ENCODE results near the gene SEPTIN3.

DNA sequence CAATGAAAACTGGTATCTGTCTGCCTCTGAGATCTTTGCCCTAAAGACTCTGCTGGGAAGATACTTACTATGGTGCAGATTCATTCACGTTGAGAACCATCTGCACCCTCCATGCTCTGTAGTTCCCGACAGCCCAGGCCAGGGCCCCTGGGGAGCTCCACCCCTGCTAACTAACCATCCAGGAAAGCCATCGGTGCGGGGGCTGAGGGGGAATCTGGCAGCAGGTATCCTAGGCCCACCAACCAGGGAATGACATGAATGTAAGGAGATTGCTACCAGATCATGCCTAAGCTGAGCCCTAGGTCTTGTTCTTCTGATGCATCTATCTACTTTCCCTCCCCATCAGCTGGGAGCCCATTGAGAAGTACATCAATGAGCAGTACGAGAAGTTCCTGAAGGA lies 18.0 kb downstream of the SEPTIN3 start:
- TF ChIP-seq, protein P1, sequence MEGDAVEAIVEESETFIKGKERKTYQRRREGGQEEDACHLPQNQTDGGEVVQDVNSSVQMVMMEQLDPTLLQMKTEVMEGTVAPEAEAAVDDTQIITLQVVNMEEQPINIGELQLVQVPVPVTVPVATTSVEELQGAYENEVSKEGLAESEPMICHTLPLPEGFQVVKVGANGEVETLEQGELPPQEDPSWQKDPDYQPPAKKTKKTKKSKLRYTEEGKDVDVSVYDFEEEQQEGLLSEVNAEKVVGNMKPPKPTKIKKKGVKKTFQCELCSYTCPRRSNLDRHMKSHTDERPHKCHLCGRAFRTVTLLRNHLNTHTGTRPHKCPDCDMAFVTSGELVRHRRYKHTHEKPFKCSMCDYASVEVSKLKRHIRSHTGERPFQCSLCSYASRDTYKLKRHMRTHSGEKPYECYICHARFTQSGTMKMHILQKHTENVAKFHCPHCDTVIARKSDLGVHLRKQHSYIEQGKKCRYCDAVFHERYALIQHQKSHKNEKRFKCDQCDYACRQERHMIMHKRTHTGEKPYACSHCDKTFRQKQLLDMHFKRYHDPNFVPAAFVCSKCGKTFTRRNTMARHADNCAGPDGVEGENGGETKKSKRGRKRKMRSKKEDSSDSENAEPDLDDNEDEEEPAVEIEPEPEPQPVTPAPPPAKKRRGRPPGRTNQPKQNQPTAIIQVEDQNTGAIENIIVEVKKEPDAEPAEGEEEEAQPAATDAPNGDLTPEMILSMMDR (IDR thresholded peaks at IDR 0.05): no peak
- TF ChIP-seq POLR2A (IDR thresholded peaks at IDR 0.05): no peak
